SK-N-SH treated with all-trans-retinoic acid at 6 μM for 48 hours (cell line): Measurements from ENCODE around the gene CHIC2.

ENCODE experiments used
- ARNTL ChIP-seq: fragments of 450-650 bp; formaldehyde crosslinking; IDR thresholded peaks from 2 replicates; pipeline ENCODE4 v1.5.0; 2020; ENCODE audit warnings: low read depth, mild to moderate bottlenecking, moderate library complexity, borderline replicate concordance
- BACH2 ChIP-seq: fragments of 250-450 bp; sonication (Bioruptor Pico); IDR thresholded peaks from 2 replicates; pipeline ENCODE4 v1.9.0; 2021; ENCODE audit warnings: mild to moderate bottlenecking, borderline replicate concordance
- CREB5 ChIP-seq: fragments of 250-450 bp; sonication (Bioruptor Pico); IDR thresholded peaks from 2 replicates; pipeline ENCODE4 v1.5.1; 2020; ENCODE audit warnings: low read depth, mild to moderate bottlenecking, moderate library complexity
- CSRNP3 ChIP-seq: fragments of 250-450 bp; sonication (Bioruptor Pico); IDR thresholded peaks from 2 replicates; pipeline ENCODE4 v1.5.1; 2021; ENCODE audit warnings: mild to moderate bottlenecking, moderate library complexity
- ESRRG ChIP-seq: fragments of 250-450 bp; sonication (Bioruptor Pico); IDR thresholded peaks from 2 replicates; pipeline ENCODE4 v1.6.1; 2021; ENCODE audit warnings: mild to moderate bottlenecking
- OSR1 ChIP-seq: fragments of 250-450 bp; sonication (Bioruptor Pico); IDR thresholded peaks from 2 replicates; pipeline ENCODE4 v1.8.0; 2022; ENCODE audit warnings: moderate library complexity, mild to moderate bottlenecking, inconsistent platforms
- RARB ChIP-seq: fragments of 250-450 bp; sonication (Bioruptor Pico); IDR thresholded peaks from 2 replicates; pipeline ENCODE4 v1.8.0; 2021; ENCODE audit warnings: mild to moderate bottlenecking, moderate library complexity
- TSHZ2 ChIP-seq: fragments of 250-450 bp; sonication (Bioruptor Pico); IDR thresholded peaks from 2 replicates; pipeline ENCODE4 v1.5.0; 2020; ENCODE audit warnings: mild to moderate bottlenecking, moderate library complexity
- ZFP3 ChIP-seq: fragments of 250-450 bp; sonication (Bioruptor Pico); IDR thresholded peaks from 2 replicates; pipeline ENCODE4 v1.5.0; 2020; ENCODE audit warnings: mild to moderate bottlenecking, moderate library complexity
- ZFP30 ChIP-seq: fragments of 450-650 bp; formaldehyde crosslinking; IDR thresholded peaks from 2 replicates; pipeline ENCODE4 v1.5.0; 2022; ENCODE audit warnings: mild to moderate bottlenecking, moderate library complexity
- ZNF565 ChIP-seq: fragments of 450-650 bp; formaldehyde crosslinking; conservative IDR thresholded peaks from 2 replicates; pipeline ENCODE4 v1.5.0; 2020; ENCODE audit warnings: low read depth, mild to moderate bottlenecking, moderate library complexity
- TF ChIP-seq, protein P1 (sequence below): fragments of 250-450 bp; sonication (Bioruptor Pico); IDR thresholded peaks from 2 replicates; pipeline ENCODE4 v1.8.0; 2020; ENCODE audit warnings: mild to moderate bottlenecking, moderate library complexity, borderline replicate concordance

GRCh38 chr4:54066088-54066415 is 1.6 kb upstream of the CHIC2 start:
- no peak for TF ChIP-seq BACH2 (CRISPR knock-in tag)
- TF ChIP-seq ZNF565 = no peak
- no peak for TF ChIP-seq OSR1 (CRISPR knock-in tag)
- no peak for TF ChIP-seq CSRNP3 (CRISPR knock-in tag)
- TF ChIP-seq TSHZ2 (CRISPR knock-in tag) = no peak
- no peak for TF ChIP-seq ARNTL (CRISPR knock-in tag)
- TF ChIP-seq ZFP30 (CRISPR knock-in tag) = no peak
- TF ChIP-seq RARB (CRISPR knock-in tag) = no peak
- TF ChIP-seq, protein P1, sequence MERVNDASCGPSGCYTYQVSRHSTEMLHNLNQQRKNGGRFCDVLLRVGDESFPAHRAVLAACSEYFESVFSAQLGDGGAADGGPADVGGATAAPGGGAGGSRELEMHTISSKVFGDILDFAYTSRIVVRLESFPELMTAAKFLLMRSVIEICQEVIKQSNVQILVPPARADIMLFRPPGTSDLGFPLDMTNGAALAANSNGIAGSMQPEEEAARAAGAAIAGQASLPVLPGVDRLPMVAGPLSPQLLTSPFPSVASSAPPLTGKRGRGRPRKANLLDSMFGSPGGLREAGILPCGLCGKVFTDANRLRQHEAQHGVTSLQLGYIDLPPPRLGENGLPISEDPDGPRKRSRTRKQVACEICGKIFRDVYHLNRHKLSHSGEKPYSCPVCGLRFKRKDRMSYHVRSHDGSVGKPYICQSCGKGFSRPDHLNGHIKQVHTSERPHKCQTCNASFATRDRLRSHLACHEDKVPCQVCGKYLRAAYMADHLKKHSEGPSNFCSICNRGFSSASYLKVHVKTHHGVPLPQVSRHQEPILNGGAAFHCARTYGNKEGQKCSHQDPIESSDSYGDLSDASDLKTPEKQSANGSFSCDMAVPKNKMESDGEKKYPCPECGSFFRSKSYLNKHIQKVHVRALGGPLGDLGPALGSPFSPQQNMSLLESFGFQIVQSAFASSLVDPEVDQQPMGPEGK = no peak
- no peak for TF ChIP-seq ZFP3 (CRISPR knock-in tag)
- TF ChIP-seq ESRRG = no peak
- TF ChIP-seq CREB5 (CRISPR knock-in tag) = no peak
